ENCODE measurements around the gene LRG1. TPM values are rescaled to one million over a fixed set of nuclear protein-coding genes. Genes with fewer than 3 reads are reported as not detected.

Gene LRG1
- polyA plus RNA-seq (2013, experiment 1 of 2): 0.59 TPM
- polyA plus RNA-seq (2013, experiment 2 of 2): 0.42 TPM

- WGBS (ENCODE audit: extremely low coverage, insufficient coverage, low lambda C conversion rate): no CpG with 5 or more reads among the region's 14 CpGs
- no peak within 1 kb of the TSS for H3K4me3 ChIP-seq (ENCODE audit: low read length)
- H3K23ac ChIP-seq (ENCODE audit: low read length): no peak within 1 kb of the TSS
- H3K9ac ChIP-seq (ENCODE audit: low read length): no peak within 1 kb of the TSS
- H3K4me2 ChIP-seq (ENCODE audit: low read length): no peak within 1 kb of the TSS
- DNase-seq: peak; percentile 25
- H3K4me1 ChIP-seq (ENCODE audit: control insufficient read depth, low read depth, low read length): no peaks in the 10 kb centered on the region
- H3K79me2 ChIP-seq (ENCODE audit: control insufficient read depth, insufficient read depth, low read length): no peaks in the 10 kb centered on the region
- H3K27me3 ChIP-seq (ENCODE audit: insufficient read depth, low read length, poor library complexity): no peaks in the 10 kb centered on the region
- no peak within 1 kb of the TSS for H4K8ac ChIP-seq (ENCODE audit: low read depth, low read length)
- no peak within 1 kb of the TSS for H2BK120ac ChIP-seq (ENCODE audit: low read depth, low read length)
- H2BK5ac ChIP-seq (ENCODE audit: low read length): no peak within 1 kb of the TSS
- no peak within 1 kb of the TSS for H2AK5ac ChIP-seq (ENCODE audit: low read length)
- H3K18ac ChIP-seq (ENCODE audit: low read length): no peak within 1 kb of the TSS
- no peak within 1 kb of the TSS for H2BK15ac ChIP-seq (replicated peaks; ENCODE audit: low read depth)
- no peak within 1 kb of the TSS for H4K5ac ChIP-seq (ENCODE audit: low read length)
- H3K4ac ChIP-seq (ENCODE audit: low read depth, low read length): no peak within 1 kb of the TSS
- no peaks in the 10 kb centered on the region for H3K36me3 ChIP-seq (ENCODE audit: control insufficient read depth, insufficient read depth, low read length)
- peak within 1 kb of the TSS; percentile 17 for H3K56ac ChIP-seq (ENCODE audit: low read length)
- H3K27ac ChIP-seq (ENCODE audit: low read depth, low read length): no peak within 1 kb of the TSS
- no peaks in the 10 kb centered on the region for H3K79me1 ChIP-seq (ENCODE audit: low read length)
Observed at GRCh38 chr19:4539693-4540581, at the start of gene LRG1. Gene LRG1, minus strand, starts transcription at chr19:4540036. Its CDS starts 23 bp downstream, at chr19:4540013.

DNA sequence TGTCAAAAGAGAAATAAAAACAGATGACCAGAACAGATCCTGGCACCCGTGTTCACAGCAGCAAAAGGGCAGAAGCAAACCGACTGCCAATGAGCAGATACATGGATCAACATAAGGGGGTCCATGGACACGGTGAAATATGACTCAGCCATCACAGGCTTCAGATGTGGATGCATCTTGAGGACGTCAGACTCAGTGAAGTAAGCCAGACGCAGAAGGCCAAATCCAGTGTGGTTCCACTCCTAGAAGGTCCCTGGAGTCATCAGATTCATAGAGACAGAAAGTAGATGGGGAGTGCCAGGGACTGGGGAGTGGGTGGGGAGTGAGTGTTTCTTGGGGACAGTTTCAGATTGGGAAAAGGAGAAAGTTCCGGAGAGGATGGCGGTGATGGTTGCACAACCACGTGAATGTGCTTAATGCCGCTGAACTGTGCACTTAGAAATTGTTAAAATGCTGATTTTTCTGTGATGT lies 48.5 kb upstream of the LRG1 start:
- no CpG with 5 or more reads among the region's 9 CpGs for WGBS (ENCODE audit: extremely low coverage, insufficient coverage, low lambda C conversion rate)
- H3K18ac ChIP-seq (ENCODE audit: low read length): no peak overlapping the region

DNA sequence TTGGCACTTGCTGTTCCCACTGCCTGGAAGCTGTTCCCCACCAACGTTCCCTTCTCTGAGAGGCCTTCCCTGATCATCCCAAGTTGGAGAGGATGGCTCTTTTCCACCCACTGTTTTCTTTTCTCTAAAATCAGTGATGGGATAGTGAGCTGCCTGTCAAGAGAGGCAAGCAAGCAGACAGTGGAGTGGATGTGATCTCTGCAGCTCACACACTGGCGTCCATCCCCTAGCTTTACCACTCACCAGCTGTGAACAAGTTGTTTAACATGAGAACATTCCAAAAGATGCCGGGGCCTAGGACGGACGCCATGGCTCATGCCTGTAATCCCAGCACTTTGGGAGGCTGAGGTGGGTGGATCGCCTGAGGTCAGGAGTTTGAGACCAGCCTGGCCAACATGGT lies 47.7 kb upstream of the LRG1 start:
- no peak overlapping the region for H3K9ac ChIP-seq (ENCODE audit: low read length)
- WGBS (ENCODE audit: extremely low coverage, insufficient coverage, low lambda C conversion rate): no CpG with 5 or more reads among the region's 6 CpGs
- no peak overlapping the region for H3K4me3 ChIP-seq (ENCODE audit: low read length)
- no peak overlapping the region for H3K4ac ChIP-seq (ENCODE audit: low read depth, low read length)
- H2AK5ac ChIP-seq (ENCODE audit: low read length): no peak overlapping the region
- no peak overlapping the region for H2BK5ac ChIP-seq (ENCODE audit: low read length)
- no peaks in the 10 kb centered on the region for H3K4me1 ChIP-seq (ENCODE audit: control insufficient read depth, low read depth, low read length)
- no peak overlapping the region for H3K23ac ChIP-seq (ENCODE audit: low read length)
- H4K5ac ChIP-seq (ENCODE audit: low read length): no peak overlapping the region
- no peak overlapping the region for H2BK15ac ChIP-seq (replicated peaks; ENCODE audit: low read depth)
- no peak for DNase-seq
- no peak overlapping the region for H3K4me2 ChIP-seq (ENCODE audit: low read length)
- no peaks in the 10 kb centered on the region for H3K36me3 ChIP-seq (ENCODE audit: control insufficient read depth, insufficient read depth, low read length)
- no peak overlapping the region for H3K56ac ChIP-seq (ENCODE audit: low read length)
- no peaks in the 10 kb centered on the region for H3K79me2 ChIP-seq (ENCODE audit: control insufficient read depth, insufficient read depth, low read length)
- no peak overlapping the region for H4K8ac ChIP-seq (ENCODE audit: low read depth, low read length)
- no peaks in the 10 kb centered on the region for H3K79me1 ChIP-seq (ENCODE audit: low read length)
- no peaks in the 10 kb centered on the region for H3K27me3 ChIP-seq (ENCODE audit: insufficient read depth, low read length, poor library complexity)
- no peak overlapping the region for H3K18ac ChIP-seq (ENCODE audit: low read length)
- H3K27ac ChIP-seq (ENCODE audit: low read depth, low read length): no peak overlapping the region
- H2BK120ac ChIP-seq (ENCODE audit: low read depth, low read length): no peak overlapping the region

More for the DNA sequence above, 48.5 kb upstream of the LRG1 start:
- no peak overlapping the region for H2BK15ac ChIP-seq (replicated peaks; ENCODE audit: low read depth)
- no peak overlapping the region for H3K4me3 ChIP-seq (ENCODE audit: low read length)
- H3K4me2 ChIP-seq (ENCODE audit: low read length): no peak overlapping the region
- H4K5ac ChIP-seq (ENCODE audit: low read length): no peak overlapping the region
- no peaks in the 10 kb centered on the region for H3K4me1 ChIP-seq (ENCODE audit: control insufficient read depth, low read depth, low read length)
- H3K79me2 ChIP-seq (ENCODE audit: control insufficient read depth, insufficient read depth, low read length): no peaks in the 10 kb centered on the region
- no peak overlapping the region for H3K56ac ChIP-seq (ENCODE audit: low read length)
- H3K23ac ChIP-seq (ENCODE audit: low read length): no peak overlapping the region
- H3K4ac ChIP-seq (ENCODE audit: low read depth, low read length): no peak overlapping the region
- H2BK5ac ChIP-seq (ENCODE audit: low read length): no peak overlapping the region
- no peak overlapping the region for H2BK120ac ChIP-seq (ENCODE audit: low read depth, low read length)
- H2AK5ac ChIP-seq (ENCODE audit: low read length): no peak overlapping the region
- no peak overlapping the region for H4K8ac ChIP-seq (ENCODE audit: low read depth, low read length)
- H3K79me1 ChIP-seq (ENCODE audit: low read length): no peaks in the 10 kb centered on the region
- no peak for DNase-seq
- no peaks in the 10 kb centered on the region for H3K36me3 ChIP-seq (ENCODE audit: control insufficient read depth, insufficient read depth, low read length)
- no peaks in the 10 kb centered on the region for H3K27me3 ChIP-seq (ENCODE audit: insufficient read depth, low read length, poor library complexity)
- no peak overlapping the region for H3K9ac ChIP-seq (ENCODE audit: low read length)
- H3K27ac ChIP-seq (ENCODE audit: low read depth, low read length): no peak overlapping the region

GRCh38 chr19:4586691-4587090 lies 46.9 kb upstream of the LRG1 start:
- no peak overlapping the region for H2BK15ac ChIP-seq (replicated peaks; ENCODE audit: low read depth)
- no peaks in the 10 kb centered on the region for H3K4me1 ChIP-seq (ENCODE audit: control insufficient read depth, low read depth, low read length)
- no peak overlapping the region for H4K5ac ChIP-seq (ENCODE audit: low read length)
- no peaks in the 10 kb centered on the region for H3K79me2 ChIP-seq (ENCODE audit: control insufficient read depth, insufficient read depth, low read length)
- no peak overlapping the region for H3K18ac ChIP-seq (ENCODE audit: low read length)
- no peak overlapping the region for H4K8ac ChIP-seq (ENCODE audit: low read depth, low read length)
- no peaks in the 10 kb centered on the region for H3K79me1 ChIP-seq (ENCODE audit: low read length)
- H3K4me2 ChIP-seq (ENCODE audit: low read length): no peak overlapping the region
- H3K4ac ChIP-seq (ENCODE audit: low read depth, low read length): no peak overlapping the region
- H3K36me3 ChIP-seq (ENCODE audit: control insufficient read depth, insufficient read depth, low read length): no peaks in the 10 kb centered on the region
- no peak overlapping the region for H2BK120ac ChIP-seq (ENCODE audit: low read depth, low read length)
- no peak overlapping the region for H3K56ac ChIP-seq (ENCODE audit: low read length)
- H2AK5ac ChIP-seq (ENCODE audit: low read length): no peak overlapping the region
- no peak overlapping the region for H3K4me3 ChIP-seq (ENCODE audit: low read length)
- H3K23ac ChIP-seq (ENCODE audit: low read length): no peak overlapping the region
- H2BK5ac ChIP-seq (ENCODE audit: low read length): no peak overlapping the region
- DNase-seq: peak; percentile 33
- no peak overlapping the region for H3K27ac ChIP-seq (ENCODE audit: low read depth, low read length)
- H3K27me3 ChIP-seq (ENCODE audit: insufficient read depth, low read length, poor library complexity): no peaks in the 10 kb centered on the region
- H3K9ac ChIP-seq (ENCODE audit: low read length): no peak overlapping the region
- no CpG with 5 or more reads among the region's 6 CpGs for WGBS (ENCODE audit: extremely low coverage, insufficient coverage, low lambda C conversion rate)

GRCh38 chr19:4586245-4586644 lies 46.4 kb upstream of the LRG1 start:
- H3K4me1 ChIP-seq (ENCODE audit: control insufficient read depth, low read depth, low read length): no peaks in the 10 kb centered on the region
- H3K4me3 ChIP-seq (ENCODE audit: low read length): no peak overlapping the region
- no peaks in the 10 kb centered on the region for H3K27me3 ChIP-seq (ENCODE audit: insufficient read depth, low read length, poor library complexity)
- H2BK15ac ChIP-seq (replicated peaks; ENCODE audit: low read depth): no peak overlapping the region
- H3K36me3 ChIP-seq (ENCODE audit: control insufficient read depth, insufficient read depth, low read length): no peaks in the 10 kb centered on the region
- H2BK120ac ChIP-seq (ENCODE audit: low read depth, low read length): no peak overlapping the region
- H3K79me1 ChIP-seq (ENCODE audit: low read length): no peaks in the 10 kb centered on the region
- H3K4me2 ChIP-seq (ENCODE audit: low read length): no peak overlapping the region
- H3K56ac ChIP-seq (ENCODE audit: low read length): no peak overlapping the region
- no peak overlapping the region for H3K23ac ChIP-seq (ENCODE audit: low read length)
- H4K8ac ChIP-seq (ENCODE audit: low read depth, low read length): no peak overlapping the region
- no peak overlapping the region for H3K27ac ChIP-seq (ENCODE audit: low read depth, low read length)
- no peak for DNase-seq
- H2BK5ac ChIP-seq (ENCODE audit: low read length): no peak overlapping the region
- H3K79me2 ChIP-seq (ENCODE audit: control insufficient read depth, insufficient read depth, low read length): no peaks in the 10 kb centered on the region
- no peak overlapping the region for H3K18ac ChIP-seq (ENCODE audit: low read length)
- no CpG with 5 or more reads among the region's 6 CpGs for WGBS (ENCODE audit: extremely low coverage, insufficient coverage, low lambda C conversion rate)
- no peak overlapping the region for H3K9ac ChIP-seq (ENCODE audit: low read length)
- H4K5ac ChIP-seq (ENCODE audit: low read length): no peak overlapping the region
- H3K4ac ChIP-seq (ENCODE audit: low read depth, low read length): no peak overlapping the region
- no peak overlapping the region for H2AK5ac ChIP-seq (ENCODE audit: low read length)
